CD4-positive, alpha-beta memory T cell (primary cell): Measurements from ENCODE around the gene EEFSEC. TPM values are rescaled to one million over a fixed set of nuclear protein-coding genes. Genes with fewer than 3 reads are reported as not detected.
A peak's percentile ranks its signal among the peaks of the same experiment; 100 is the strongest.

Source experiments
- CTCF ChIA-PET: fragments of 350-600 bp; sonication (Branson Sonifier 250); formaldehyde crosslinking; loops from one replicate; lab custom pipeline; 2021; ENCODE audit warnings: inconsistent platforms; ENCODE audit not compliant: partially characterized antibody; lab: Charles Lee
- POLR2A ChIA-PET: fragments of 350-600 bp; sonication (Branson Sonifier 250); formaldehyde crosslinking; loops from one replicate; lab custom pipeline; 2021; ENCODE audit not compliant: partially characterized antibody; lab: Charles Lee
- DNase-seq, 5 donors: peaks; one replicate each; pipeline versions ENCODE4 v3.0.0 to v3.0.0-alpha.2; 2020 to 2022; ENCODE audit warnings: mixed read lengths in 1 of 5
- H3K27ac ChIP-seq: one replicate; pipeline ENCODE4 v1.7.0; 2013; ENCODE audit warnings: low read depth, low read length
- H3K27me3 ChIP-seq: 2 replicates; pipeline ENCODE4 v1.7.0; 2013; ENCODE audit warnings: mild to moderate bottlenecking, low read length, moderate library complexity; ENCODE audit not compliant: insufficient read depth
- H3K36me3 ChIP-seq: 2 replicates; pipeline ENCODE4 v1.7.0; 2013; ENCODE audit warnings: mild to moderate bottlenecking, low read length, moderate library complexity; ENCODE audit not compliant: insufficient read depth
- H3K4me1 ChIP-seq: 2 replicates; pipeline ENCODE4 v1.7.0; 2013; ENCODE audit warnings: mild to moderate bottlenecking, low read length, moderate library complexity; ENCODE audit not compliant: insufficient read depth
- H3K4me3 ChIP-seq, 2 donors: one replicate each; pipeline ENCODE4 v1.7.0; 2013; ENCODE audit warnings: low read length in 2 of 2, mild to moderate bottlenecking in 1 of 2
- H3K9me3 ChIP-seq, 2 donors: one replicate each; pipeline ENCODE4 v1.7.0; 2013; ENCODE audit warnings: low read length in 2 of 2, control low read depth in 1 of 2; ENCODE audit not compliant: control insufficient read depth in 1 of 2
- H3K27ac Mint-ChIP-seq, 7 donors: one replicate each; pipeline ENCODE4 v1.8.0; 2020 to 2021; ENCODE audit warnings: mixed read lengths in 7 of 7, mild to moderate bottlenecking in 6 of 7, inconsistent platforms in 3 of 7, moderate library complexity in 3 of 7
- H3K27me3 Mint-ChIP-seq, 2 donors: one replicate each; pipeline ENCODE4 v1.8.0; 2020 to 2021; ENCODE audit warnings: mixed read lengths in 2 of 2
- H3K36me3 Mint-ChIP-seq, 2 donors: one replicate each; pipeline ENCODE4 v1.8.0; 2020 to 2021; ENCODE audit warnings: mixed read lengths in 2 of 2, inconsistent platforms in 1 of 2, mild to moderate bottlenecking in 1 of 2
- H3K4me1 Mint-ChIP-seq, 4 donors: one replicate each; pipeline ENCODE4 v1.8.0; 2020 to 2021; ENCODE audit warnings: mixed read lengths in 4 of 4, mild to moderate bottlenecking in 1 of 4
- H3K4me3 Mint-ChIP-seq, 8 donors: one replicate each; pipeline ENCODE4 v1.8.0; 2020 to 2021; ENCODE audit warnings: mixed read lengths in 8 of 8, mild to moderate bottlenecking in 7 of 8, moderate library complexity in 6 of 8, inconsistent platforms in 3 of 8
- H3K9me3 Mint-ChIP-seq, 8 donors: one replicate each; pipeline ENCODE4 v1.8.0; 2020 to 2021; ENCODE audit warnings: mixed read lengths in 8 of 8, mild to moderate bottlenecking in 5 of 8, inconsistent platforms in 3 of 8, moderate library complexity in 1 of 8
- intact Hi-C: fragments of 100-400 bp; cut with micrococcal nuclease; formaldehyde crosslinking; loops from one replicate; pipeline ENCODE4 v1.15.1; 2023
- polyA plus RNA-seq, 2 donors: library from polyadenylated mRNA; unstranded; fragments of 300-500 nt; fragmentation: Illumina TruSeq; gene quantifications; one replicate each; pipeline ENCODE4 v1.2.3, GENCODE V29; 2021
- total RNA-seq, 2 experiments: library from RNA; stranded (reverse); gene quantifications; one replicate each; pipeline ENCODE4 v1.2.3, GENCODE V29; 2021

The EEFSEC gene, protein sequence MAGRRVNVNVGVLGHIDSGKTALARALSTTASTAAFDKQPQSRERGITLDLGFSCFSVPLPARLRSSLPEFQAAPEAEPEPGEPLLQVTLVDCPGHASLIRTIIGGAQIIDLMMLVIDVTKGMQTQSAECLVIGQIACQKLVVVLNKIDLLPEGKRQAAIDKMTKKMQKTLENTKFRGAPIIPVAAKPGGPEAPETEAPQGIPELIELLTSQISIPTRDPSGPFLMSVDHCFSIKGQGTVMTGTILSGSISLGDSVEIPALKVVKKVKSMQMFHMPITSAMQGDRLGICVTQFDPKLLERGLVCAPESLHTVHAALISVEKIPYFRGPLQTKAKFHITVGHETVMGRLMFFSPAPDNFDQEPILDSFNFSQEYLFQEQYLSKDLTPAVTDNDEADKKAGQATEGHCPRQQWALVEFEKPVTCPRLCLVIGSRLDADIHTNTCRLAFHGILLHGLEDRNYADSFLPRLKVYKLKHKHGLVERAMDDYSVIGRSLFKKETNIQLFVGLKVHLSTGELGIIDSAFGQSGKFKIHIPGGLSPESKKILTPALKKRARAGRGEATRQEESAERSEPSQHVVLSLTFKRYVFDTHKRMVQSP
- total RNA-seq (10 to 100 TPM; 14.0 to 16.4 TPM), polyA plus RNA-seq (10 to 100 TPM; 17.8 to 24.9 TPM)

DNA sequence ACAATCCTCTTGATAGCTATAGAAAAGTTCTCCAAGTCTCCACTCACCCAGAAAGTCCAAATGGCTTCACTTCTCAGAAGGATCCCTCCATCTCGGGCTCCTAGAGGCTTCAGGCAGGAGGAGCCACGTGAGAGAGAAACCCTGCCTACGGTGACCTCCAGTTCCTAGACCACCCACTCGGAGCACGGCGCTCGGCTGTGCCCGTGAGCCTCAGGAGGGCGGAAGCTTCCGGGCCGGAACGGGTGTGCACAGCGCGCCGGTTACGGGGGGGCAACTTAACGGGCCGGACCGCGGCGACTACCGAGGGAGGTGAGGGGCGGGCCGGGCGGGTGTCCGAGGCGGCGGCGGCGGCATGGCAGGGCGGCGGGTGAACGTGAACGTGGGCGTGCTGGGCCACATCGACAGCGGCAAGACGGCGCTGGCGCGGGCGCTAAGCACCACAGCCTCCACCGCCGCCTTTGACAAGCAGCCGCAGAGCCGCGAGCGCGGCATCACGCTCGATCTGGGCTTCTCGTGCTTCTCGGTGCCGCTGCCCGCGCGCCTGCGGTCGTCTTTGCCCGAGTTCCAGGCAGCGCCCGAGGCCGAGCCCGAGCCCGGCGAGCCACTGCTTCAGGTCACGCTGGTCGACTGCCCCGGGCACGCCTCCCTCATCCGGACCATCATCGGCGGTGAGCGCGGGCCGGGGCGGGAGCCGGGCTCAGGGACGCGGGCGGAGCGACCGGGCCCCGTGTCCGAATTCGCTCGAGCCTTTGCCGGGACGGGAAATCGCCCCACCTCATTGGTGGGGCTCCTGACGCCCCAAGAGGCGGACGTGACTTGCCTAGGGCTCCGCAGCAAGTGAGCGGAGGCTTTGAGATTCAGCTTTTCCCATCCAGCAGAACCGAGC lies at the start of gene EEFSEC:
Gene EEFSEC (plus strand): TSS at position 326 of the 886 bp plus-strand sequence. CDS start 27 bp downstream, at position 353.
- Mint-ChIP-seq H3K27me3 (peaks cover 0 to 1% of the 10 kb centered on the region in 2 donors), H3K9me3 (peaks cover 0 to 4% (median 0%) of the 10 kb centered on the region in 8 donors), H3K36me3 (peaks cover 17 to 25% of the 10 kb centered on the region in 2 donors), H3K4me3 (peak within 1 kb of the TSS; percentile 83 to 96 (median 90)), H3K4me1 (peaks cover 15 to 41% (median 28%) of the 10 kb centered on the region in 4 donors), H3K27ac (peak within 1 kb of the TSS; percentile 85 to 98 (median 94))
- Histone ChIP-seq H3K9me3 (no peaks in the 10 kb centered on the region), H3K27ac (peak within 1 kb of the TSS; percentile 65), H3K4me3 (peak within 1 kb of the TSS; percentile 84 to 85), H3K36me3 (no peaks in the 10 kb centered on the region), H3K4me1 (peaks cover 18% of the 10 kb centered on the region), H3K27me3 (no peaks in the 10 kb centered on the region)
- intact Hi-C loops, result loop anchor here (1.0 to 5.0 kb wide), 2 partner anchors 29 to 41 kb away; no protein-coding TSS in a partner anchor
- ChIA-PET POLR2A (interaction anchor here (0.6 to 2.8 kb wide), 10 partner anchors 27 to 337 kb away, joined by 3 to 66 read pairs (median 3); partner anchors contain the start of gene RUVBL1), CTCF (interaction anchor here (0.7 to 2.2 kb wide), 5 partner anchors 20 to 680 kb away, joined by 3 to 13 read pairs (median 3); partner anchors contain the start of gene RUVBL1)
- peak; percentile 81 to 86 (median 83) for DNase-seq

DNA sequence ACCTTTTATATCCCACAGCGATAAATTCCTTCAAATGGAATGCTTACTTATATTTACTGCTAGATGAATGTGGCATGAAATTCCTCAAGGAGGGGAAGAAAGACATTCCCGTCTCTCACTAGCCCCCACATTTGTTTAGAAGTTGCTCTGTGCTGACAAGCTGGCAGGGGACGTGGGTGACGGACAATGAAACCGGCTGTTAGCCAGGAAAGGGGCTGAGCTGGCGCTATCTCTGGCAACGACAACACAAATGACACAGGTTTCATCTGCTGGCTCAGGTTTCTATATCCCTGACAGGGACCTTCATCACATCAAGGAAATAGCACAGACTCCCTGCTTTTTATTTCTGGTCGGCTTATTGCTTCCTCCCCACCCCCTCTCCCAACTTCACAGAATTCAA lies 45.4 kb upstream of the EEFSEC start:
- intact Hi-C loops, result no loop called here
- Mint-ChIP-seq H3K4me1 (peaks cover 15 to 18% (median 18%) of the 10 kb centered on the region in 4 donors), H3K9me3 (no peaks in the 10 kb centered on the region), H3K4me3 (no peak overlapping the region), H3K27ac (peak overlapping the region in 1 of 7 donors; percentile 41), H3K36me3 (peaks cover 55 to 62% of the 10 kb centered on the region in 2 donors), H3K27me3 (no peaks in the 10 kb centered on the region)
- no peak overlapping the region for H3K4me3 ChIP-seq
- no peaks in the 10 kb centered on the region for H3K27me3 ChIP-seq
- no peak for DNase-seq
- H3K27ac ChIP-seq, result no peak overlapping the region
- CTCF ChIA-PET, result interaction anchor here (2.3 kb wide), 1 partner anchor 12 kb away, joined by 14 read pairs; no protein-coding TSS in a partner anchor
- peaks cover 23% of the 10 kb centered on the region for H3K36me3 ChIP-seq
- peaks cover 15% of the 10 kb centered on the region for H3K4me1 ChIP-seq
- POLR2A ChIA-PET, result no interaction called here
- H3K9me3 ChIP-seq, result no peaks in the 10 kb centered on the region

DNA sequence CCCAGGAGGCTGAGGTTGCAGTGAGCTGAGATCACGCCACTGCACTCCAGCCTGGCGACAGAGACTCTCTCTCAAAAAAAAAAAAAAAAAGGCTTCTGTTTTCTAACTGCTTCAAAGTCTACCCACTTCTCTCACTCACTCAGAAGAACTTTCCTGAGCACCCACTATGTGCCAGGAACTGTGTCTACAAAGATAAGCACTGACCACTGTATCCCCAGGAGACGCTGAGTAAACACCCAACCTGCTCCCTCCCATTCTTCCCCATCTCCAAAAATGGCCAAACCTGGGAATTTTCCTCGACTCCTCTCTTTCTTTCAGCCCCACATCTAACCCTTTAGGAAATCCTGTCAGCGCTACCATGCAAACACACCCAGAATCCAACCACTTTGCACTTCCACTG lies 42.1 kb upstream of the EEFSEC start:
- Histone ChIP-seq H3K27me3 (no peaks in the 10 kb centered on the region), H3K9me3 (no peaks in the 10 kb centered on the region), H3K4me3 (no peak overlapping the region), H3K27ac (peak overlapping the region; percentile 55), H3K36me3 (peaks cover 13% of the 10 kb centered on the region), H3K4me1 (peaks cover 40% of the 10 kb centered on the region)
- Mint-ChIP-seq H3K27ac (peak overlapping the region; percentile 49 to 98 (median 94)), H3K36me3 (peaks cover 49 to 61% of the 10 kb centered on the region in 2 donors), H3K4me1 (peaks cover 35 to 46% (median 44%) of the 10 kb centered on the region in 4 donors), H3K9me3 (peaks cover 0 to 2% (median 0%) of the 10 kb centered on the region in 8 donors), H3K27me3 (no peaks in the 10 kb centered on the region), H3K4me3 (no peak overlapping the region)
- DNase-seq, result no peak
- POLR2A ChIA-PET, result interaction anchor here (1.4 to 5.3 kb wide), 3 partner anchors 9 to 22 kb away, joined by 4 to 66 read pairs (median 4); partner anchors contain the start of gene RUVBL1
- CTCF ChIA-PET, result interaction anchor here (1.7 to 4.5 kb wide), 2 partner anchors 15 to 22 kb away, joined by 6 to 46 read pairs; no protein-coding TSS in a partner anchor
- intact Hi-C loops, result loop anchor here (5.0 kb wide), 1 partner anchor 41 kb away; the partner anchor contains the start of gene EEFSEC

DNA sequence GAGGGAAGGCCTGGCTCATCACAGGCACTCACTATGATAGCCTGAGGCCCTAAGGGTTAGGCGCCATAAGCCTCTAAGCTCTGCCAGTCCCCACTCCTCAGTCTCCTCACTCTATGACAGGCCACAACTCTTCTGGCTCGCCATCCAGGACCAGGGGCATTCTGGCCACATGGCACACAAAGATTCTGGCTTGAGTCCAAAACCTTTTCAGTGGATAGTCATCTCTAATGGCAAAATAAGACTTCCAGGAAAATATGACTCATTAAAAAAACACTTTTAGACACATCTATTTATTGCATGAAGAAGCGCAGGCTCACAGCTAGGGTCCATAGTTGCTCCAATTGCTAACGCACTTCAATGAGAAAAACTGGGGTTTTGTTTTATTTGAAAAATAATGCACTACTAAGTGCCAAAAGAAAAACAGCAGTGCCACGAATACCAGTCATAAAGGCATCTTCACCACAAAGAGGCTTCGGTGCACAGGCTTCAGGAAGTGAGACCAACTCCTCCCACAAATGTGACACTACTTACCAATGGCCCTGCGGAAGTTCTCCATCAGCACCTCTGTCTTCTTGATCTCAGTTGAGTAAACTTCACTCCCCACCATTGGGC lies 40.8 kb upstream of the EEFSEC start:
- Mint-ChIP-seq H3K36me3 (peaks cover 46 to 58% of the 10 kb centered on the region in 2 donors), H3K4me1 (peaks cover 38 to 51% (median 43%) of the 10 kb centered on the region in 4 donors)

DNA sequence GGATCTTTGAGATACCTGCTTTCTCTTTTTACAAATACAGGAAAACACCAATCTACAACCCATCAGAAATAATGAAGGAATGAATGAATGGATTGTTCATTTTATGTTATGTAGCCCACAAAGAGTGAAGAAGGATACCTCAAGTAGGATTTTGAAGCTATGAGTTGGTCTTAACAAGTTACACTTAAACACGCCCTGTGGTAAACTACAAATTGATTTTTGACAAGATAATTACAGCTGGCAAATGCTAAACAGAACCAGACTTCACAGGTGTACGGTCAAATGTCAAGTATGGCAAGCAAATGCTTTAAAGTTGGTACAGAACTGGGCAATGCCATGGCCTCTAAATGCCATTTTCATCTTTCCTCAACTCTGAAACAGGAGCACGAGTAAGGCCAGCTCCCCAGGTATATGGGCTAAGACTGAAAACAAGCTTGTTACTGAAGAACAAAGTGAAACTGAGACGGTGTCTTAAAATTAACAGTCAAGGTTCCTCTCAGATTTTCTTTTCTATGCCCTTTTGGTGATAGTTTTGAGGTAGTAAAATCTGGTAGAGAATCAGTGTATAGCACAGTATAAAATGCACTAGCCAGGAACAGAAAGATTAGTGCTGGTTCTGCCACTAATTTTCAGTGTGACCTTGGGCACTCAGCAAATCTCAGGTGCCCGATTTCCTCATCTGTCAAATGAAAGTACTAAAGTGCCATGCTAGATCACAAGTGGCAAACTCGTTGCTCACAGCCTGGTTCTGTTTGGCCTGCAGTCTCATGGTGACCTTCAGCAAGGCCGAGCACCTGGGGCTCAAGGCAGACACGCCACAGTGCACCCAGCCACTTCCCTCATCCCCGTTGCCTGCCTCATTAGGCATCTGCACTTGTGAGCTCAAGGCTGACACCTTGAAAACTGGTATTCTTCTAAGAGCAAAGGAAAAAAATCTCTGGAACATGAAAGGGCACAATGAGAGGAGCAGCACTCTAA lies 39.2 kb upstream of the EEFSEC start:
- peaks cover 38 to 63% (median 46%) of the 10 kb centered on the region in 4 donors for H3K4me1 Mint-ChIP-seq
- peak in 1 of 5 donors; percentile 29 for DNase-seq
- H3K27ac ChIP-seq, result peak overlapping the region; percentile 38

More for the DNA sequence above, 40.8 kb upstream of the EEFSEC start:
- ChIA-PET POLR2A (interaction anchor here (0.5 to 5.3 kb wide), 5 partner anchors 11 to 1775 kb away, joined by 3 to 66 read pairs (median 3); partner anchors contain the start of gene RUVBL1), CTCF (interaction anchor here (1.0 to 4.5 kb wide), 4 partner anchors 11 to 21 kb away, joined by 3 to 46 read pairs (median 9); partner anchors contain the start of gene RUVBL1)
- H3K9me3 Mint-ChIP-seq, result peaks cover 0 to 2% (median 0%) of the 10 kb centered on the region in 8 donors
- peak overlapping the region; percentile 95 to 99 (median 97) for H3K27ac Mint-ChIP-seq
- no peaks in the 10 kb centered on the region for H3K27me3 Mint-ChIP-seq
- Histone ChIP-seq H3K4me1 (peaks cover 40% of the 10 kb centered on the region), H3K27me3 (no peaks in the 10 kb centered on the region), H3K36me3 (peaks cover 13% of the 10 kb centered on the region), H3K9me3 (no peaks in the 10 kb centered on the region), H3K4me3 (no peak overlapping the region), H3K27ac (peak overlapping the region; percentile 55)
- intact Hi-C loops, result loop anchor here (1.0 to 5.0 kb wide), 2 partner anchors 11 to 40 kb away; partner anchors contain the start of genes EEFSEC and RUVBL1
- H3K4me3 Mint-ChIP-seq, result peak overlapping the region in 7 of 8 donors; percentile 32 to 88 (median 72)
- DNase-seq, result peak; percentile 63 to 76 (median 69)

More for the DNA sequence above, 39.2 kb upstream of the EEFSEC start:
- H3K27ac Mint-ChIP-seq, result peak overlapping the region; percentile 92 to 98 (median 95)
- H3K4me3 ChIP-seq, result peak overlapping the region in 1 of 2 donors; percentile 37
- CTCF ChIA-PET, result interaction anchor here (1.2 to 2.3 kb wide), 5 partner anchors 9 to 209 kb away, joined by 4 to 14 read pairs (median 6); partner anchors contain the start of gene RUVBL1
- peaks cover 12% of the 10 kb centered on the region for H3K36me3 ChIP-seq
- H3K27me3 Mint-ChIP-seq, result no peaks in the 10 kb centered on the region
- no peaks in the 10 kb centered on the region for H3K27me3 ChIP-seq
- intact Hi-C loops, result loop anchor here (5.0 kb wide), 1 partner anchor 38 kb away; the partner anchor contains the start of gene EEFSEC
- H3K9me3 Mint-ChIP-seq, result peaks cover 0 to 2% (median 0%) of the 10 kb centered on the region in 8 donors
- H3K4me3 Mint-ChIP-seq, result peak overlapping the region; percentile 69 to 87 (median 78)
- peaks cover 50 to 64% of the 10 kb centered on the region in 2 donors for H3K36me3 Mint-ChIP-seq
- H3K4me1 ChIP-seq, result peaks cover 40% of the 10 kb centered on the region
- H3K9me3 ChIP-seq, result no peaks in the 10 kb centered on the region
- POLR2A ChIA-PET, result interaction anchor here (0.9 to 5.3 kb wide), 5 partner anchors 9 to 208 kb away, joined by 3 to 66 read pairs (median 6); partner anchors contain the start of genes EEFSEC and RUVBL1
